Measurements from ENCODE around the gene PSIP1.

Gene PSIP1

DNA sequence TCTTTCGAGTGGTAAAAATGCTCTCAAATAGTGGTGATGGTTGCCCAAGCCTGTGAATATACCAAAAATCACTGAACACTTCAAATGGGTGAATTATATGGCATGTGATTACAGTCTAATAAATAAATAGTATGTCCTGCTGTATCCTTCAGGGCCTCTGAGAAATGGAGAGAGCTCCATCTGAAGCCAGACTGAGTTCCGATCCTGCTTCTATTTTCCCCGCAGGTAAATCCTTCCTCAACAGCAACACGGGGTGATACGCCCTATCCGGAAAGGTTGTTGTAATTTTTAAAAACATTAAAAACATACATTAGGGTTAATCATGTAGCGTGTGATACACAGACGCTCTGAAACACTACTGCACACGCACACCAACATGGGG is 88.8 kb downstream of the PSIP1 start:
- H3K9me3 ChIP-seq (ENCODE audit: control insufficient read depth, insufficient read depth, low read depth, low read length): no peaks in the 10 kb centered on the region
- no peaks in the 10 kb centered on the region for H3K4me1 ChIP-seq (ENCODE audit: control insufficient read depth, insufficient read depth, low read length)
- peak overlapping the region; percentile 55; the same call in 1 of the 2 replicates for H3K27ac ChIP-seq (ENCODE audit: extremely low read depth, low read depth, low read length)
- TF ChIP-seq, protein P1, sequence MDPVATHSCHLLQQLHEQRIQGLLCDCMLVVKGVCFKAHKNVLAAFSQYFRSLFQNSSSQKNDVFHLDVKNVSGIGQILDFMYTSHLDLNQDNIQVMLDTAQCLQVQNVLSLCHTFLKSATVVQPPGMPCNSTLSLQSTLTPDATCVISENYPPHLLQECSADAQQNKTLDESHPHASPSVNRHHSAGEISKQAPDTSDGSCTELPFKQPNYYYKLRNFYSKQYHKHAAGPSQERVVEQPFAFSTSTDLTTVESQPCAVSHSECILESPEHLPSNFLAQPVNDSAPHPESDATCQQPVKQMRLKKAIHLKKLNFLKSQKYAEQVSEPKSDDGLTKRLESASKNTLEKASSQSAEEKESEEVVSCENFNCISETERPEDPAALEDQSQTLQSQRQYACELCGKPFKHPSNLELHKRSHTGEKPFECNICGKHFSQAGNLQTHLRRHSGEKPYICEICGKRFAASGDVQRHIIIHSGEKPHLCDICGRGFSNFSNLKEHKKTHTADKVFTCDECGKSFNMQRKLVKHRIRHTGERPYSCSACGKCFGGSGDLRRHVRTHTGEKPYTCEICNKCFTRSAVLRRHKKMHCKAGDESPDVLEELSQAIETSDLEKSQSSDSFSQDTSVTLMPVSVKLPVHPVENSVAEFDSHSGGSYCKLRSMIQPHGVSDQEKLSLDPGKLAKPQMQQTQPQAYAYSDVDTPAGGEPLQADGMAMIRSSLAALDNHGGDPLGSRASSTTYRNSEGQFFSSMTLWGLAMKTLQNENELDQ (tag by site-specific recombination; IDR thresholded peaks at IDR 0.05; ENCODE audit: low read depth): no peak
- no peak for TF ChIP-seq ZNF514 (tag by site-specific recombination; IDR thresholded peaks at IDR 0.05)
- TF ChIP-seq, protein P2, sequence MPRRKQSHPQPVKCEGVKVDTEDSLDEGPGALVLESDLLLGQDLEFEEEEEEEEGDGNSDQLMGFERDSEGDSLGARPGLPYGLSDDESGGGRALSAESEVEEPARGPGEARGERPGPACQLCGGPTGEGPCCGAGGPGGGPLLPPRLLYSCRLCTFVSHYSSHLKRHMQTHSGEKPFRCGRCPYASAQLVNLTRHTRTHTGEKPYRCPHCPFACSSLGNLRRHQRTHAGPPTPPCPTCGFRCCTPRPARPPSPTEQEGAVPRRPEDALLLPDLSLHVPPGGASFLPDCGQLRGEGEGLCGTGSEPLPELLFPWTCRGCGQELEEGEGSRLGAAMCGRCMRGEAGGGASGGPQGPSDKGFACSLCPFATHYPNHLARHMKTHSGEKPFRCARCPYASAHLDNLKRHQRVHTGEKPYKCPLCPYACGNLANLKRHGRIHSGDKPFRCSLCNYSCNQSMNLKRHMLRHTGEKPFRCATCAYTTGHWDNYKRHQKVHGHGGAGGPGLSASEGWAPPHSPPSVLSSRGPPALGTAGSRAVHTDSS (tag by site-specific recombination; IDR thresholded peaks at IDR 0.05): no peak
- no peak for TF ChIP-seq KLF16 (tag by site-specific recombination; IDR thresholded peaks at IDR 0.05)
- TF ChIP-seq SCRT1 (tag by site-specific recombination; IDR thresholded peaks at IDR 0.05; ENCODE audit: borderline replicate concordance): no peak
- TF ChIP-seq FEZF1 (tag by site-specific recombination; IDR thresholded peaks at IDR 0.05): no peak
- no peak for TF ChIP-seq ZNF596 (tag by site-specific recombination; IDR thresholded peaks at IDR 0.05)
- no peak for TF ChIP-seq MYNN (tag by site-specific recombination; IDR thresholded peaks at IDR 0.05; ENCODE audit: borderline replicate concordance)
- TF ChIP-seq WT1 (tag by site-specific recombination; IDR thresholded peaks at IDR 0.05): no peak
- TF ChIP-seq HOXD13 (CRISPR knock-in tag; IDR thresholded peaks at IDR 0.05; ENCODE audit: borderline replicate concordance): no peak
- TF ChIP-seq ZNF76 (tag by site-specific recombination; IDR thresholded peaks at IDR 0.05; ENCODE audit: borderline replicate concordance, low read depth): no peak
- TF ChIP-seq ZFP41 (tag by site-specific recombination; IDR thresholded peaks at IDR 0.05; ENCODE audit: borderline replicate concordance): no peak
- ChIA-PET POLR2A (interaction anchor here (1.1 kb wide), 1 partner anchor 132 kb away, joined by 3 read pairs; no protein-coding TSS in a partner anchor), CTCF (interaction anchor here (0.5 to 1.0 kb wide), 3 partner anchors 17 to 216 kb away, joined by 3 to 4 read pairs (median 3); partner anchors contain the start of gene TTC39B)
- peaks cover 10 to 22% of the 10 kb centered on the region in 2 experiments; a peak in 2 of 3 replicates for H3K36me3 ChIP-seq (ENCODE audit: control insufficient read depth in 2 of 2, insufficient read depth in 1 of 2, low read length in 2 of 2)
- H3K4me3 ChIP-seq (ENCODE audit: low read depth, low read length): peak overlapping the region; percentile 76

DNA sequence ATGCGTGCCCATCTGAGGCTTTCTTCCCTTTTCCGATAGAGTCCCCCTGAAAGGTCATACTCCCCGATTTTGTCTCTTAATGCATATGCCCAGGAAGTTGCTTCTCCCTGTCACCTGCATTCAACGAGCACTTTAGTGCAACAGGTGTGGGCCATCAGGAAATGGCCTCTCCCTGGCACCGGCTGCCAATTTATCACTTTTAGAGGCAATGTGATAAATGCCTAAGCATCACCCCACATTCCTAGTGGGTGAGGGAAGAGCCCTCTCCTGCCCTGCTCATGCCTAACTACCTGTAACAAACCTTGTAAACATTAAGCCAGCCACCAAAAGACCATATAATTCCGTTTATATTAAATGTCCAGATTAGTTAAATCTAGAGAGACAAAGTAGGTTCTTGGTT is 89.2 kb downstream of the PSIP1 start:
- no peaks in the 10 kb centered on the region for H3K9me3 ChIP-seq (ENCODE audit: control insufficient read depth, insufficient read depth, low read depth, low read length)
- H3K4me3 ChIP-seq (ENCODE audit: low read depth, low read length): no peak overlapping the region
- peaks cover 10 to 20% of the 10 kb centered on the region in 2 experiments; a peak in 2 of 3 replicates for H3K36me3 ChIP-seq (ENCODE audit: control insufficient read depth in 2 of 2, insufficient read depth in 1 of 2, low read length in 2 of 2)
- no peak overlapping the region for H3K27ac ChIP-seq (ENCODE audit: extremely low read depth, low read depth, low read length)
- POLR2A ChIA-PET: interaction anchor here (1.1 kb wide), 1 partner anchor 132 kb away, joined by 3 read pairs; no protein-coding TSS in a partner anchor
- TF ChIP-seq SCRT1 (tag by site-specific recombination; IDR thresholded peaks at IDR 0.05; ENCODE audit: borderline replicate concordance) (peak; percentile 52; the same call in 1 of the 2 replicates), ZNF138 (tag by site-specific recombination; IDR thresholded peaks at IDR 0.05; ENCODE audit: borderline replicate concordance) (no peak), SCRT2 (tag by site-specific recombination; IDR thresholded peaks at IDR 0.05) (peak; percentile 93), ZNF221 (tag by site-specific recombination; IDR thresholded peaks at IDR 0.05; ENCODE audit: borderline replicate concordance) (no peak), ZNF521 (tag by site-specific recombination; IDR thresholded peaks at IDR 0.05) (no peak)
- CTCF ChIA-PET: interaction anchor here (1.0 kb wide), 1 partner anchor 114 kb away, joined by 3 read pairs; the partner anchor contains the start of gene TTC39B
- H3K4me1 ChIP-seq (ENCODE audit: control insufficient read depth, insufficient read depth, low read length): no peaks in the 10 kb centered on the region

DNA sequence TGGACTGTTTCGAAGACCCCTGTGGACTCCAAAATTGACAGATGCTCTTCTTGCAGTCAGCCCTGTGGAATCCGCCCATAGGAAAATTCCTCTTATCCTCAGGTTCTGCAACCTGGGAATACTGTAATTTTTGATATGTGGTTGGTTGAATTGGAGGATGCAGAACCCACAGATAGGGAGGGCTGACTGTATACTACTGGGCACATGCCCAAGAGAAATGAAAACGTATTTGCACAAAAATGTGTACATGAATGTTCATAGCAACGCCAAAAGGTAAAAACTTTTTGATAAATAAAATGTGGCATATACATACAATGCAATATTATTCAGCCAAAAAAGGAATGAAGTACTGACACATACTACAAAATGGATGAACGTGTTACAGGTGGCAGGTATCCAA is 90.0 kb downstream of the PSIP1 start:
- ChIA-PET CTCF (no interaction called here), POLR2A (interaction anchor here (1.2 kb wide), 1 partner anchor 11 kb away, joined by 4 read pairs; no protein-coding TSS in a partner anchor)
- peaks cover 5 to 13% of the 10 kb centered on the region in 2 experiments; a peak in 2 of 3 replicates for H3K36me3 ChIP-seq (ENCODE audit: control insufficient read depth in 2 of 2, insufficient read depth in 1 of 2, low read length in 2 of 2)
- H3K9me3 ChIP-seq (ENCODE audit: control insufficient read depth, insufficient read depth, low read depth, low read length): no peaks in the 10 kb centered on the region
- no peaks in the 10 kb centered on the region for H3K4me1 ChIP-seq (ENCODE audit: control insufficient read depth, insufficient read depth, low read length)
- H3K27ac ChIP-seq (ENCODE audit: extremely low read depth, low read depth, low read length): no peak overlapping the region
- no peak overlapping the region for H3K4me3 ChIP-seq (ENCODE audit: low read depth, low read length)
- TF ChIP-seq ZNF530 (tag by site-specific recombination; IDR thresholded peaks at IDR 0.05; ENCODE audit: low read depth) (no peak), IKZF3 (tag by site-specific recombination; IDR thresholded peaks at IDR 0.05) (no peak), TCF7L2 (IDR thresholded peaks at IDR 0.05; ENCODE audit: borderline replicate concordance, low read depth, low read length) (no peak), BCL11A (tag by site-specific recombination; IDR thresholded peaks at IDR 0.05; ENCODE audit: low read depth) (no peak), ZNF324 (tag by site-specific recombination; IDR thresholded peaks at IDR 0.05) (no peak), ZNF561 (tag by site-specific recombination; IDR thresholded peaks at IDR 0.05; ENCODE audit: borderline replicate concordance) (no peak), GLIS1 (tag by site-specific recombination; IDR thresholded peaks at IDR 0.05) (no peak)
- TF ChIP-seq, protein P3, sequence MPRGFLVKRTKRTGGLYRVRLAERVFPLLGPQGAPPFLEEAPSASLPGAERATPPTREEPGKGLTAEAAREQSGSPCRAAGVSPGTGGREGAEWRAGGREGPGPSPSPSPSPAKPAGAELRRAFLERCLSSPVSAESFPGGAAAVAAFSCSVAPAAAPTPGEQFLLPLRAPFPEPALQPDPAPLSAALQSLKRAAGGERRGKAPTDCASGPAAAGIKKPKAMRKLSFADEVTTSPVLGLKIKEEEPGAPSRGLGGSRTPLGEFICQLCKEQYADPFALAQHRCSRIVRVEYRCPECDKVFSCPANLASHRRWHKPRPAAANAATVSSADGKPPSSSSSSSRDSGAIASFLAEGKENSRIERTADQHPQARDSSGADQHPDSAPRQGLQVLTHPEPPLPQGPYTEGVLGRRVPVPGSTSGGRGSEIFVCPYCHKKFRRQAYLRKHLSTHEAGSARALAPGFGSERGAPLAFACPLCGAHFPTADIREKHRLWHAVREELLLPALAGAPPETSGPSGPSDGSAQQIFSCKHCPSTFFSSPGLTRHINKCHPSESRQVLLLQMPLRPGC (tag by site-specific recombination; IDR thresholded peaks at IDR 0.05): no peak
